ENCODE results near the gene SON.

The SON gene

GRCh38 chr21:33551664-33552063, 8.8 kb downstream of the SON start (continued):
- TF ChIP-seq HOXD13 (CRISPR knock-in tag; IDR thresholded peaks at IDR 0.05; ENCODE audit: borderline replicate concordance) = no peak
- no peak for TF ChIP-seq TCF7L2 (IDR thresholded peaks at IDR 0.05; ENCODE audit: borderline replicate concordance, low read depth, low read length)
- TF ChIP-seq ZNF768 (tag by site-specific recombination; IDR thresholded peaks at IDR 0.05) = no peak

GRCh38 chr21:33552093-33552998, 9.5 kb downstream of the SON start:
- H3K4me1 ChIP-seq (ENCODE audit: control insufficient read depth, insufficient read depth, low read length) = no peaks in the 10 kb centered on the region
- H3K27ac ChIP-seq (ENCODE audit: extremely low read depth, low read depth, low read length) = no peak overlapping the region
- ChIA-PET POLR2A (interaction anchor here (0.6 to 1.4 kb wide), 4 partner anchors 9 to 72 kb away, joined by 3 to 7 read pairs (median 3); partner anchors contain the start of genes DONSON, SON and TMEM50B), CTCF (interaction anchor here (0.6 to 1.2 kb wide), 2 partner anchors 11 to 425 kb away, joined by 3 read pairs; no protein-coding TSS in a partner anchor)
- TF ChIP-seq ZNF488 (tag by site-specific recombination; IDR thresholded peaks at IDR 0.05) (no peak), ZBTB7A (tag by site-specific recombination; IDR thresholded peaks at IDR 0.05; ENCODE audit: low read depth) (no peak), ZNF324 (tag by site-specific recombination; IDR thresholded peaks at IDR 0.05) (0 out of 2 replicates have a peak, but pooled peaks have one; percentile 36), EGR2 (tag by site-specific recombination; IDR thresholded peaks at IDR 0.05; ENCODE audit: low read depth) (no peak), ZNF629 (tag by site-specific recombination; IDR thresholded peaks at IDR 0.05) (peak; percentile 98), HOXD13 (CRISPR knock-in tag; IDR thresholded peaks at IDR 0.05; ENCODE audit: borderline replicate concordance) (no peak), ZBTB6 (tag by site-specific recombination; IDR thresholded peaks at IDR 0.05) (peak; percentile 82), SP2 (tag by site-specific recombination; IDR thresholded peaks at IDR 0.05) (no peak), ZBTB21 (tag by site-specific recombination; IDR thresholded peaks at IDR 0.05) (peak; percentile 95), ZNF571 (tag by site-specific recombination; IDR thresholded peaks at IDR 0.05) (no peak), ZXDB (tag by site-specific recombination; IDR thresholded peaks at IDR 0.05) (no peak), ATF2 (tag by site-specific recombination; IDR thresholded peaks at IDR 0.05; ENCODE audit: low read depth) (peak; percentile 98), SCRT1 (tag by site-specific recombination; IDR thresholded peaks at IDR 0.05; ENCODE audit: borderline replicate concordance) (peak; percentile 47; the same call in 1 of the 2 replicates), SETDB1 (IDR thresholded peaks at IDR 0.05; ENCODE audit: insufficient read length, low read length) (peak; percentile 55), ZNF624 (tag by site-specific recombination; IDR thresholded peaks at IDR 0.05) (no peak), ZNF561 (tag by site-specific recombination; IDR thresholded peaks at IDR 0.05; ENCODE audit: borderline replicate concordance) (0 out of 2 replicates have a peak, but pooled peaks have one; percentile 4), ZNF184 (tag by site-specific recombination; IDR thresholded peaks at IDR 0.05) (peak; percentile 15; the same call in 1 of the 2 replicates)
- peaks cover 54 to 96% of the 10 kb centered on the region in 2 experiments for H3K36me3 ChIP-seq (ENCODE audit: control insufficient read depth in 2 of 2, insufficient read depth in 1 of 2, low read length in 2 of 2)
- H3K4me3 ChIP-seq (ENCODE audit: low read depth, low read length) = no peak overlapping the region
- no peaks in the 10 kb centered on the region for H3K9me3 ChIP-seq (ENCODE audit: control insufficient read depth, insufficient read depth, low read depth, low read length)

All from HEK293 (cell line).